ENCODE results near the gene CITED4. TPM values are rescaled to one million over a fixed set of nuclear protein-coding genes. Genes with fewer than 3 reads are reported as not detected.

Gene CITED4
- polyA plus RNA-seq, 2 donors, result 11.7 to 21.8 TPM

DNA sequence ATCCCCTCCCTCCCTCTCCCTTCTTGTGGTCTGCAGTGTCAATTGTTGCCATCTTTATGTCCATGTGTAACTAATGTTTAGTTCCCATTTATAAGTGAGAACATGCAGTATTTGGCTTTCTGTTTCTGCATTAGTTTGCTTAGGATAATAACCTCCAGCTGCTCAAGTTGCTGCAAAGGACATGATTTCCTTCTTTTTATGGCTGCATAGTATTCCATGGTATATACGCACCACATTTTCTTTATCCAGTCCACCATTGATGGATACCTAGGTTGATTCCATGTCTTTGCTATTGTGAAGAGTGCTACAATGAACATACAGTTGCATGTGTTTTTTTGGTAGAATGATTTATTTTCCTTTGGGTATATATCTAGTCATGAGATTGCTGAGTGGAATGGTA, 16.3 kb downstream of the CITED4 start:
- H3K4me3 ChIP-seq (ENCODE audit: low read depth in 1 of 2, low read length in 2 of 2), result no peak overlapping the region
- H3K36me3 ChIP-seq (ENCODE audit: control insufficient read depth in 2 of 2, insufficient read depth in 2 of 2, low read length in 1 of 2), result no peaks in the 10 kb centered on the region
- H3K27me3 ChIP-seq (ENCODE audit: control insufficient read depth in 1 of 2, insufficient read depth in 2 of 2, low read length in 2 of 2), result no peaks in the 10 kb centered on the region
- H3K27ac ChIP-seq (ENCODE audit: low read depth in 2 of 2, low read length in 1 of 2), result no peak overlapping the region
- peaks cover 0 to 3% of the 10 kb centered on the region in 2 donors for H3K9me3 ChIP-seq (ENCODE audit: control insufficient read depth in 2 of 2, insufficient read depth in 1 of 2, low read depth in 1 of 2, low read length in 1 of 2)
- WGBS, 2 donors, result 87 to 90% methylated on average over 1 of the region's 1 CpG
- no peaks in the 10 kb centered on the region for H3K4me1 ChIP-seq (ENCODE audit: control insufficient read depth in 2 of 2, insufficient read depth in 2 of 2, low read length in 1 of 2)

DNA sequence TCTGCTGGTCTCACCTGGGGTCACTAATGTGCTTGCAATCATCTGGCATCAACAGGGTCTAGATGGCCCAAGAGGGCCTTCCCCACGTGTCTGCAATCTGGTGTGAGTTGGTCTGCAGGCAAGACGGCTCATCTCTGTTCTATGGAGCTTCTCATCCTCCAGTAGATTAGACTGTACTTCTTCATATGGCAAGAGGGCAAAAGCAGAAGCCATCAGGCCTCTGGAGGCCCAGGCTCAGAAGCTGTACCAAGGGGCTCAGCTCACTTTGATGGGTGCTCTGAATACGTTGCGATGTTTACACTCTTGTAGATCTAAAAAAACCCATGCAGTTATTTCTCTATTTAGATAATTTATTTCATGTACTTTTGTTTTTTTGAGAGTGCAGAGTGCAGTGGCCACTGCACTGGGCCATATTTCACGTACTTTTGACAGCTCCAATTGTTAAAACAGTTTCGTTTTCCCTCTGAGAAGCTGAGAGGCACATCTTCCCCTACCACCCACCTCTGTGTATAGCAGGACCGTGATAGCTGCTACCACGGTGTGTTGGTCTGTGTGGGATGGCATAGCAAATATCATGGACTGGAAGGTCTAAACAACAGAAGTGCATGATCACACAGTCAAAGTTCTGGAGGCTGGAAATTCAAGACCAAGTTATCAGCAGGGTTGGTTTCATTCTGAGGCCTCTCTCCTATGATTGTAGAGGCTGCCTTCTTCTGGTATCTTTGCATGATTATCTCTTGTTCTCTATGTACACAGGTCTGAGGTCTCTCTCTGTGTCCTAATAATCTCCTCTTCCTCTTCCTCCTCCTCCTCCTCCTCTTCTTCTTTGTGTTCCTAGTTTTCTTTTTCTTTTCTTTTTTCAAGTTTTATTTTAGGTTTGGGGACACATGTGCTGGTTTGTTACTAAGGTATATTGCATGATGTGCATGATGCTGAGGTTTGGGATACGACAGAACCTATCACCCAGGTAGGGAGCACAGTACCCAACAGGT, 17.0 kb downstream of the CITED4 start:
- no peaks in the 10 kb centered on the region for H3K4me1 ChIP-seq (ENCODE audit: control insufficient read depth in 2 of 2, insufficient read depth in 2 of 2, low read length in 1 of 2)
- peaks cover 0 to 3% of the 10 kb centered on the region in 2 donors for H3K9me3 ChIP-seq (ENCODE audit: control insufficient read depth in 2 of 2, insufficient read depth in 1 of 2, low read depth in 1 of 2, low read length in 1 of 2)
- H3K4me3 ChIP-seq (ENCODE audit: low read depth in 1 of 2, low read length in 2 of 2), result no peak overlapping the region
- H3K27ac ChIP-seq (ENCODE audit: low read depth in 2 of 2, low read length in 1 of 2), result no peak overlapping the region
- no peaks in the 10 kb centered on the region for H3K36me3 ChIP-seq (ENCODE audit: control insufficient read depth in 2 of 2, insufficient read depth in 2 of 2, low read length in 1 of 2)
- H3K27me3 ChIP-seq (ENCODE audit: control insufficient read depth in 1 of 2, insufficient read depth in 2 of 2, low read length in 2 of 2), result no peaks in the 10 kb centered on the region
- 59 to 63% methylated on average over 9 of the region's 9 CpGs for WGBS, 2 donors

DNA sequence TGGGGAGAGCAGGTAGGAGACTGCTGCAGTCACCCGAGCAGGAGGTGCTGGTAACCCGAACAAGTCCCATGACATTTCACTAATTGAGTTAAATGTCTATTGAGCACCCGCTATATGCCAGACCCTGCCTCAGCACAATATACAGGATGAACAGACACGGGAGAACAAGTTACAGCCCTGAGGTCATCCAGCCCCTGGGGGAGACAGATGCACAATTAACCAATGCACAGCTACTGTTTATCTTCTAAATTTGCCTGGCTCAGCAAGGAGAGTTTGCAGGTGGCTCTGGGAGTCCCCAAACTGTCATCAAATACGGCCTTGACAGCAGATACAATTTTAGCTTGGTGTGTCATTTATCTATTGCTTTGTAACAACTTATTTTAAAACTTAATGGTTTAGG, 18.1 kb downstream of the CITED4 start:
- Histone ChIP-seq H3K4me1 (ENCODE audit: control insufficient read depth in 2 of 2, insufficient read depth in 2 of 2, low read length in 1 of 2) (no peaks in the 10 kb centered on the region), H3K4me3 (ENCODE audit: low read depth in 1 of 2, low read length in 2 of 2) (no peak overlapping the region), H3K36me3 (ENCODE audit: control insufficient read depth in 2 of 2, insufficient read depth in 2 of 2, low read length in 1 of 2) (peaks cover 0 to 2% of the 10 kb centered on the region in 2 donors), H3K9me3 (ENCODE audit: control insufficient read depth in 2 of 2, insufficient read depth in 1 of 2, low read depth in 1 of 2, low read length in 1 of 2) (peaks cover 0 to 3% of the 10 kb centered on the region in 2 donors), H3K27me3 (ENCODE audit: control insufficient read depth in 1 of 2, insufficient read depth in 2 of 2, low read length in 2 of 2) (no peaks in the 10 kb centered on the region), H3K27ac (ENCODE audit: low read depth in 2 of 2, low read length in 1 of 2) (no peak overlapping the region)
- 72 to 78% methylated on average over 5 of the region's 5 CpGs for WGBS, 2 donors

DNA sequence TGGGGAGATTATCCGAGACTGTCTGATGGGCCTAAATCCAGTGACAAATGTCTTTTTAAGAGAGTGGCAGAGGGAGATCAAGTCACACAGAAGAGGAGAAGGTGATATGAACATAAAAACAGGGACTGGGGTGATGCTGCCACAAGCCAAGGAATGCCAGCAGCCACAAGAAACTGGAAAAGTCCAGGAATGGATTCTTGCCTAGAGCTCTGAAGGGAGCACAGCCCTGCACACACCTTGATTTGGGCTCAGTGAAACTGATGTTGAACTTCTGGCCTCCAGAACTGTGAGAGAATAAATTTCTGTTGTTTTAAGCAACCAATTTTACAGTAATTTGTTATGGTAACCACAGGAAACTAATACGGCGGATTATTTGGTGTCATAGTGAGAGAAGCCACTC, 19.5 kb downstream of the CITED4 start:
- WGBS, 2 donors, result 95 to 97% methylated on average over 3 of the region's 3 CpGs
- H3K9me3 ChIP-seq (ENCODE audit: control insufficient read depth in 2 of 2, insufficient read depth in 1 of 2, low read depth in 1 of 2, low read length in 1 of 2), result peaks cover 0 to 3% of the 10 kb centered on the region in 2 donors
- no peak overlapping the region for H3K27ac ChIP-seq (ENCODE audit: low read depth in 2 of 2, low read length in 1 of 2)
- no peaks in the 10 kb centered on the region for H3K27me3 ChIP-seq (ENCODE audit: control insufficient read depth in 1 of 2, insufficient read depth in 2 of 2, low read length in 2 of 2)
- H3K4me3 ChIP-seq (ENCODE audit: low read depth in 1 of 2, low read length in 2 of 2), result no peak overlapping the region
- H3K36me3 ChIP-seq (ENCODE audit: control insufficient read depth in 2 of 2, insufficient read depth in 2 of 2, low read length in 1 of 2), result peaks cover 0 to 2% of the 10 kb centered on the region in 2 donors
- H3K4me1 ChIP-seq (ENCODE audit: control insufficient read depth in 2 of 2, insufficient read depth in 2 of 2, low read length in 1 of 2), result no peaks in the 10 kb centered on the region

DNA sequence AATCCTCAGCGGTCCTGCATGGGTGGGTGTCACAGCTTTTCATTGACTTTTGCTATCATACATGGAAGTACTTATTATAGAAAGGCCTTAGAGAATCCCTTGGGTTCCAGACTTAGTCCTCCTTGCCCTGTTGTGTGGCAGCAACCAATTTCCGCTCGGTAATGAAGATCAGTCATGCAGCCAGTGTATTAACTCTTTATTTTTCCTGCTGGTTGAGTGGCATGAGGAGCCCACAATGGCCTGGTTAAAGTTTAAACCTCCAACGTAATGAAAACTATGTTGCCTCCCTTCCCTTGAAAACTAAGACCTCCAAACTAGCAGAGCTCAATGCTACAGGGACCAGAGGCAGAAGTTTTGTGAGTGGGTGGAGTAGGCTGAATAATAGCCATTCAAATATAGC, 20.0 kb downstream of the CITED4 start:
- Histone ChIP-seq H3K27me3 (ENCODE audit: control insufficient read depth in 1 of 2, insufficient read depth in 2 of 2, low read length in 2 of 2) (no peaks in the 10 kb centered on the region), H3K36me3 (ENCODE audit: control insufficient read depth in 2 of 2, insufficient read depth in 2 of 2, low read length in 1 of 2) (peaks cover 0 to 2% of the 10 kb centered on the region in 2 donors), H3K9me3 (ENCODE audit: control insufficient read depth in 2 of 2, insufficient read depth in 1 of 2, low read depth in 1 of 2, low read length in 1 of 2) (peaks cover 0 to 3% of the 10 kb centered on the region in 2 donors), H3K4me1 (ENCODE audit: control insufficient read depth in 2 of 2, insufficient read depth in 2 of 2, low read length in 1 of 2) (no peaks in the 10 kb centered on the region), H3K4me3 (ENCODE audit: low read depth in 1 of 2, low read length in 2 of 2) (no peak overlapping the region), H3K27ac (ENCODE audit: low read depth in 2 of 2, low read length in 1 of 2) (no peak overlapping the region)
- WGBS, 2 donors, result 64 to 69% methylated on average over 4 of the region's 4 CpGs

DNA sequence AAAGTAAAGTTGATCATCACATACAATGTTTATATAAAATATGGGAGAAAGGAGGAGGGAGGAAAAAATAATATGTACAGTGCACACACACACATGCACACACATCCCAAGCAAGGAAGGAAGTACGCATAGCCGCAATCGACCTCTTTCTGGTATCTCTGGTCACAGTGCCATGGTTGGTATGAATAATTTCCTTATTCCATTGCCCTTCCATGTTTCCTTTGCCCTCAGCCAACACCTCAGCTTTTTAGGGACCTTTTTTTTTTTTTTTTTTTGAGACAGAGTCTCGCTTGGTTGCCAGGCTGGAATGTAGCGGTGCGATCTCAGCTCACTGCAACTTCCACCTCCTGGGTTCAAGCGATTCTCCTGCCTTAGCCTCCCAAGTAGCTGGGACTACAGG, 20.6 kb downstream of the CITED4 start:
- peaks cover 0 to 3% of the 10 kb centered on the region in 2 donors for H3K9me3 ChIP-seq (ENCODE audit: control insufficient read depth in 2 of 2, insufficient read depth in 1 of 2, low read depth in 1 of 2, low read length in 1 of 2)
- no peak overlapping the region for H3K4me3 ChIP-seq (ENCODE audit: low read depth in 1 of 2, low read length in 2 of 2)
- no peaks in the 10 kb centered on the region for H3K4me1 ChIP-seq (ENCODE audit: control insufficient read depth in 2 of 2, insufficient read depth in 2 of 2, low read length in 1 of 2)
- no peaks in the 10 kb centered on the region for H3K27me3 ChIP-seq (ENCODE audit: control insufficient read depth in 1 of 2, insufficient read depth in 2 of 2, low read length in 2 of 2)
- peaks cover 0 to 2% of the 10 kb centered on the region in 2 donors for H3K36me3 ChIP-seq (ENCODE audit: control insufficient read depth in 2 of 2, insufficient read depth in 2 of 2, low read length in 1 of 2)
- H3K27ac ChIP-seq (ENCODE audit: low read depth in 2 of 2, low read length in 1 of 2), result no peak overlapping the region
- WGBS, 2 donors, result 82 to 93% methylated on average over 7 of the region's 7 CpGs

DNA sequence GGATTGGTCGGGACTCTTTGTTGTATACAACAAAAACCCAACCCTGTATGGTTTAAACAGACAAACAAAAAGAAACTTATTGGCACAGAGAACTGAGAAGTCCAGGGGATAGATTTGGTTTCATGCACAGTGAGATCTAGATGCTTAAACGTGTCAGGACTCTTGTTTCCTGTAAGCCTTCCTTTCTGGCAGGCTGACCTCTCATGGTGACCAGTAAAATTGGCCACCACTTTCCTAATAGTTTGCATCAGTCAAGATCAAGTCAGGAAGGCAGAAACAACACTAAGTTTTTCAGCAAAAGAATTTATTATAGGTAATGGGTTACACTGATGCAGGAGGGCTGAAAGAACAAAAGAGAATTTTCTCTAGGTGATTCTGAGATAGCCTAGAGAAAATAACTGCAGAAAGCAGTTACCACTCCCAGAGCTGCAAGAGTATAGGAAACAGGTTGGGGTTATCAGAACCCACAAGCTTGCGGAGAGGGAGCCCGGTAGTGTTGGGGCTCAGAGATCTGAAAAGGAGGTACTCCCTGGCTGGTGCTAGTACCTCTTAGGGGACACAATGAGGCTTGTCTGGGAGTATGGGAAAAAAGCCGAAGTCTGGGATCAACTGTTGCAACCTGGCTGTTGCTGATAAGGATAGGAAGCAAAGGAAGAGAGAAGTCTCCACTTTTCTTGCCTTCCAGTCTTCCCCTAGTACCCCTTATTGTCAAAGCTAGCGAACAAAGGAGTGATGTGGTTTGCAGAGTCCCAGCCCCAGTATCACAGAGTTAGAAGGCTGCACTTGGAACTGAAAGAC, 21.4 kb downstream of the CITED4 start:
- no peaks in the 10 kb centered on the region for H3K27me3 ChIP-seq (ENCODE audit: control insufficient read depth in 1 of 2, insufficient read depth in 2 of 2, low read length in 2 of 2)
- H3K9me3 ChIP-seq (ENCODE audit: control insufficient read depth in 2 of 2, insufficient read depth in 1 of 2, low read depth in 1 of 2, low read length in 1 of 2), result peaks cover 0 to 3% of the 10 kb centered on the region in 2 donors
- no peaks in the 10 kb centered on the region for H3K4me1 ChIP-seq (ENCODE audit: control insufficient read depth in 2 of 2, insufficient read depth in 2 of 2, low read length in 1 of 2)
- no peak overlapping the region for H3K27ac ChIP-seq (ENCODE audit: low read depth in 2 of 2, low read length in 1 of 2)
- 57 to 62% methylated on average over 6 of the region's 6 CpGs for WGBS, 2 donors
- peaks cover 0 to 2% of the 10 kb centered on the region in 2 donors for H3K36me3 ChIP-seq (ENCODE audit: control insufficient read depth in 2 of 2, insufficient read depth in 2 of 2, low read length in 1 of 2)
- no peak overlapping the region for H3K4me3 ChIP-seq (ENCODE audit: low read depth in 1 of 2, low read length in 2 of 2)

DNA sequence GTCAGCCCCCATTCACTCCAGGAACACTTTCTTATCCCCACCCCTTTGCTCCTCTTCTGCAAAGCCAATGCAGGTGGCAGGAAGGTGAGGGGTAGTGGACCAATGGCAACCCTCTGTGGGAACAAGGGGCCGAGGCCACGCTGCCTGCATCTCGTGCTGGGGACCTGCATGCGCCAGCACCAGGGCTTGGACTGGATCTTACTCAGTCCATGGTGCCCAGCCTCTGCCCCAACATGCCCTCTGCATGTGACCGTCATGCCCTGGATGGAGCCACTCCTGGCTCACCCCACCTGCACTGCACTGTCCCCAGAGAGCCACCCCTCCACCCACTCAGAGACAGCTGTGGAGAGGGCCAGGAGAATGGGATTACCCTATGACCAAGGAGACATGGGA, 22.2 kb downstream of the CITED4 start:
- peaks cover 0 to 2% of the 10 kb centered on the region in 2 donors for H3K36me3 ChIP-seq (ENCODE audit: control insufficient read depth in 2 of 2, insufficient read depth in 2 of 2, low read length in 1 of 2)
- 91% methylated on average over 5 of the region's 5 CpGs for WGBS, 2 donors
- no peaks in the 10 kb centered on the region for H3K27me3 ChIP-seq (ENCODE audit: control insufficient read depth in 1 of 2, insufficient read depth in 2 of 2, low read length in 2 of 2)
- H3K9me3 ChIP-seq (ENCODE audit: control insufficient read depth in 2 of 2, insufficient read depth in 1 of 2, low read depth in 1 of 2, low read length in 1 of 2), result peaks cover 0 to 3% of the 10 kb centered on the region in 2 donors
- H3K4me3 ChIP-seq (ENCODE audit: low read depth in 1 of 2, low read length in 2 of 2), result no peak overlapping the region
- no peak overlapping the region for H3K27ac ChIP-seq (ENCODE audit: low read depth in 2 of 2, low read length in 1 of 2)
- H3K4me1 ChIP-seq (ENCODE audit: control insufficient read depth in 2 of 2, insufficient read depth in 2 of 2, low read length in 1 of 2), result peaks cover 0 to 2% of the 10 kb centered on the region in 2 donors

DNA sequence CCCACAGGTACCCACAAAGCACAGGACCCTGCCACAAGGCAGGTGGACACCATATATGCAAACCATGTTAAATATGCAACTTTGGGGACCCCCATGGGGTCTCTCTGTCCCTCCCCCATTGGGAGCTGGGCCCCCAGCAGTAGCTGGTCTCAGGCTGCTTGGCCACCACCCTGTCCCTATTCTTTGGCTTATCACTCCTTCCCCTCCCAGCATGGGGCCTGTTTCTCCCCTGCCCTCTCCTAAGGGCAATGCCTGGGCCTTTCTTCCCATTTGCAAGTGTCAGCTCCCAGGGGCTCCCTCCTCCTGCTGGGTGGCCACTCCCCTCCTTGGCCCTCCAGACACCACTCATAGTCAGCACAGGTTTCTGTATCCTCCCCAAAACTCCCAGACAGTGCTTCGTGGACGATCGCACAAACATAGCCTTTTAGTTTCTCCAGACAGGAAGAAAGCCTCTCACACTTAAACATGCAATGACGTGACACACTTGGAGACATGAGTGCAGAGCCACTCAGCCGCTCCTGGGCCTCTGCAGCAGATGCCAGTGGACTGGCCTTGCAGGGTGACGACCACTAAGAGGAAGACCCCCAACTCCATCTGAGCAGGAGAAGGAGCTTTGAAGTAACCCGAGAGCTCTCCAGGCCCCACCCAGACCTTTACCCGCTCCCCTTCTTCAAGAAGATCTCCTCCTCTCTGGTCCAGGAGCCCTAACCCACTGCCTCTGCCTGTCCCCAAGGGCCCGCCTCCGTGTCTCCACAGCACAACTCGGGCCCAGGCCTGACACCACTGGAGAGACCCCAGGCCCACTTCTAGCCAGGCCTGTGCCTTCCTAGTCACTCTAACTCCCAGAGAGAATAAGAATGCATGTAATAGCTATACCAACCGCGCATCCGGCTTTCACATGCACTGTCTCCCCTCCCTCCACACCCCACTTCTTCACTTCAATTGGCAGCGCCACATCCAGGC, 22.9 kb downstream of the CITED4 start:
- Histone ChIP-seq H3K27ac (ENCODE audit: low read depth in 2 of 2, low read length in 1 of 2) (no peak overlapping the region), H3K4me3 (ENCODE audit: low read depth in 1 of 2, low read length in 2 of 2) (no peak overlapping the region), H3K9me3 (ENCODE audit: control insufficient read depth in 2 of 2, insufficient read depth in 1 of 2, low read depth in 1 of 2, low read length in 1 of 2) (peaks cover 0 to 3% of the 10 kb centered on the region in 2 donors), H3K36me3 (ENCODE audit: control insufficient read depth in 2 of 2, insufficient read depth in 2 of 2, low read length in 1 of 2) (peaks cover 0 to 2% of the 10 kb centered on the region in 2 donors), H3K27me3 (ENCODE audit: control insufficient read depth in 1 of 2, insufficient read depth in 2 of 2, low read length in 2 of 2) (no peaks in the 10 kb centered on the region), H3K4me1 (ENCODE audit: control insufficient read depth in 2 of 2, insufficient read depth in 2 of 2, low read length in 1 of 2) (peaks cover 0 to 3% of the 10 kb centered on the region in 2 donors)
- WGBS, 2 donors, result 90% methylated on average over 15 of the region's 15 CpGs

All from esophagus (tissue), 2 donors.